GM18867 (cell line): Measurements from ENCODE around the gene AKAP13.
"Not testable (repeated sequence)": the region's sequence is repeated elsewhere in the genome, so short reads cannot be mapped to it uniquely, and the experiment has no call there.

Source experiments
- ATAC-seq: cut with Tn5 transposase; IDR thresholded peaks from one replicate; pipeline ENCODE4 v1.9.1; 2021; ENCODE audit warnings: mild to moderate bottlenecking, moderate library complexity; ENCODE audit not compliant: unreplicated experiment

AKAP13 gene

GRCh38 chr15:85531083-85531482, 150.7 kb downstream of the AKAP13 start:
- no peak for ATAC-seq

GRCh38 chr15:85532689-85533088, 152.3 kb downstream of the AKAP13 start:
- ATAC-seq, result no peak

GRCh38 chr15:85534031-85534430, 153.6 kb downstream of the AKAP13 start:
- ATAC-seq, result peak; percentile 89

- not testable (repeated sequence) for ATAC-seq
Measured at GRCh38 chr15:85535533-85536330, 155.3 kb downstream of the AKAP13 start.

- ATAC-seq, result no peak
Measured at GRCh38 chr15:85536341-85536740, 155.9 kb downstream of the AKAP13 start.

GRCh38 chr15:85539491-85539890, 159.1 kb downstream of the AKAP13 start:
- ATAC-seq, result no peak

- ATAC-seq, result no peak
Measured at GRCh38 chr15:85540085-85540797, 159.8 kb downstream of the AKAP13 start.

- ATAC-seq, result no peak
Measured at GRCh38 chr15:85541744-85542143, 161.3 kb downstream of the AKAP13 start.

GRCh38 chr15:85542488-85542887, 162.1 kb downstream of the AKAP13 start:
- ATAC-seq, result no peak

GRCh38 chr15:85542895-85543331, 162.5 kb downstream of the AKAP13 start:
- no peak for ATAC-seq

GRCh38 chr15:85543741-85544155, 163.3 kb downstream of the AKAP13 start:
- ATAC-seq, result no peak

GRCh38 chr15:85545185-85545584, 164.8 kb downstream of the AKAP13 start:
- ATAC-seq, result no peak

- no peak for ATAC-seq
Measured at GRCh38 chr15:85545752-85546151, 165.3 kb downstream of the AKAP13 start.

GRCh38 chr15:85547386-85547785, 167.0 kb downstream of the AKAP13 start:
- no peak for ATAC-seq

- ATAC-seq, result no peak
Measured at GRCh38 chr15:85550283-85550682, 169.9 kb downstream of the AKAP13 start.

GRCh38 chr15:85551221-85551832, 170.9 kb downstream of the AKAP13 start:
- no peak for ATAC-seq

- peak; percentile 53 for ATAC-seq
Measured at GRCh38 chr15:85554852-85555521, 174.6 kb downstream of the AKAP13 start.

- peak; percentile 78 for ATAC-seq
Measured at GRCh38 chr15:85555875-85556617, 175.6 kb downstream of the AKAP13 start.

GRCh38 chr15:85556618-85556895, 176.2 kb downstream of the AKAP13 start:
- ATAC-seq, result no peak

- ATAC-seq, result no peak
Measured at GRCh38 chr15:85557385-85557784, 177.0 kb downstream of the AKAP13 start.

GRCh38 chr15:85558848-85559247, 178.4 kb downstream of the AKAP13 start:
- ATAC-seq, result no peak
